ENCODE data around the gene EPN2. TPM values are rescaled to one million over a fixed set of nuclear protein-coding genes. Genes with fewer than 3 reads are reported as not detected.
A peak's percentile ranks its signal among the peaks of the same experiment; 100 is the strongest.

The EPN2 gene
- total and polyA plus RNA-seq, 4 donors = 5.6 to 23.8 (median 12.2) TPM

GRCh38 chr17:19363460-19364035, 126.4 kb downstream of the EPN2 start:
- H3K4me3 ChIP-seq (ENCODE audit: low read depth in 1 of 3, low read length in 3 of 3) = no peak overlapping the region
- H3K9me3 ChIP-seq (ENCODE audit: control insufficient read depth in 4 of 4, low read length in 3 of 4) = no peaks in the 10 kb centered on the region
- peak overlapping the region in 1 of 2 donors; percentile 96 for H3K27ac ChIP-seq (ENCODE audit: low read depth in 1 of 2, low read length in 2 of 2)
- TF ChIP-seq RAD21 (IDR thresholded peaks at IDR 0.05) (no peak), HNF4G (IDR thresholded peaks at IDR 0.05) (no peak), NR2F2 (IDR thresholded peaks at IDR 0.05) (no peak), FOXA2 (IDR thresholded peaks at IDR 0.05) (no peak), TAF1 (conservative IDR thresholded peaks at IDR 0.05) (no peak), GABPA (IDR thresholded peaks at IDR 0.05 in 1 of 2, conservative IDR thresholded peaks at IDR 0.05 in 1 of 2) (no peak), CTCF (IDR thresholded peaks at IDR 0.05; ENCODE audit: low read depth, low read length, missing input control) (no peak), ZBTB33 (IDR thresholded peaks at IDR 0.05) (no peak), FOXA1 (IDR thresholded peaks at IDR 0.05) (no peak), REST (IDR thresholded peaks at IDR 0.05) (no peak), ATF3 (IDR thresholded peaks at IDR 0.05) (no peak), HNF4A (conservative IDR thresholded peaks at IDR 0.05) (no peak), RXRA (IDR thresholded peaks at IDR 0.05) (no peak)
- peak overlapping the region in 1 of 2 donors; percentile 66 for H3K9ac ChIP-seq (ENCODE audit: low read depth in 1 of 2, low read length in 2 of 2)
- DNase-seq (ENCODE audit: low spot score) = no peak
- no peaks in the 10 kb centered on the region for H3K27me3 ChIP-seq (ENCODE audit: control insufficient read depth in 4 of 4, insufficient read depth in 4 of 4, low read length in 3 of 4)
- H3K4me1 ChIP-seq (ENCODE audit: control insufficient read depth in 4 of 4, insufficient read depth in 4 of 4, low read length in 3 of 4) = peaks cover 2 to 31% (median 16%) of the 10 kb centered on the region in 4 donors
- no peaks in the 10 kb centered on the region for H3K36me3 ChIP-seq (ENCODE audit: control insufficient read depth in 4 of 4, insufficient read depth in 3 of 4, low read depth in 1 of 4, low read length in 3 of 4)
- 77% methylated on average over 6 of the region's 6 CpGs for WGBS

- DNase-seq (ENCODE audit: low spot score) = no peak
- 70% methylated on average over 14 of the region's 14 CpGs for WGBS
- no peak overlapping the region for H3K27ac ChIP-seq (ENCODE audit: low read depth in 1 of 2, low read length in 2 of 2)
Observed at GRCh38 chr17:19364699-19365498, 127.7 kb downstream of the EPN2 start.

More at GRCh38 chr17:19364699-19365498, 127.7 kb downstream of the EPN2 start:
- H3K9ac ChIP-seq (ENCODE audit: low read depth in 1 of 2, low read length in 2 of 2) = no peak overlapping the region
- no peak overlapping the region for H3K4me3 ChIP-seq (ENCODE audit: low read depth in 1 of 3, low read length in 3 of 3)
- no peak for TF ChIP-seq GABPA (IDR thresholded peaks at IDR 0.05 in 1 of 2, conservative IDR thresholded peaks at IDR 0.05 in 1 of 2)
- peak in 1 of 2 donors; percentile 9 for TF ChIP-seq HNF4A (conservative IDR thresholded peaks at IDR 0.05)
- no peak for TF ChIP-seq JUND (IDR thresholded peaks at IDR 0.05)
- no peaks in the 10 kb centered on the region for H3K36me3 ChIP-seq (ENCODE audit: control insufficient read depth in 4 of 4, insufficient read depth in 3 of 4, low read depth in 1 of 4, low read length in 3 of 4)
- H3K9me3 ChIP-seq (ENCODE audit: control insufficient read depth in 4 of 4, low read length in 3 of 4) = no peaks in the 10 kb centered on the region
- peaks cover 2 to 31% (median 16%) of the 10 kb centered on the region in 4 donors for H3K4me1 ChIP-seq (ENCODE audit: control insufficient read depth in 4 of 4, insufficient read depth in 4 of 4, low read length in 3 of 4)
- no peaks in the 10 kb centered on the region for H3K27me3 ChIP-seq (ENCODE audit: control insufficient read depth in 4 of 4, insufficient read depth in 4 of 4, low read length in 3 of 4)

Measured in liver (tissue), 9 donors.